GM18867 (cell line): ENCODE measurements around the gene HOXB5.

Experiments
- ATAC-seq: cut with Tn5 transposase; IDR thresholded peaks from one replicate; pipeline ENCODE4 v1.9.1; 2021; ENCODE audit warnings: mild to moderate bottlenecking, moderate library complexity; ENCODE audit not compliant: unreplicated experiment

HOXB5 gene

GRCh38 chr17:48563867-48564187 lies 29.8 kb downstream of the HOXB5 start:
- ATAC-seq = no peak

GRCh38 chr17:48563385-48563838 lies 30.2 kb downstream of the HOXB5 start:
- ATAC-seq = no peak

GRCh38 chr17:48562934-48563333 lies 30.6 kb downstream of the HOXB5 start:
- no peak for ATAC-seq

- no peak for ATAC-seq
These were observed 31.4 kb downstream of the HOXB5 start for GRCh38 chr17:48561884-48562810.

GRCh38 chr17:48559840-48560817 lies 33.5 kb downstream of the HOXB5 start:
- no peak for ATAC-seq

GRCh38 chr17:48559122-48559839 lies 34.3 kb downstream of the HOXB5 start:
- no peak for ATAC-seq

GRCh38 chr17:48558831-48559121 lies 34.8 kb downstream of the HOXB5 start:
- ATAC-seq = no peak

GRCh38 chr17:48558057-48558830 lies 35.3 kb downstream of the HOXB5 start:
- no peak for ATAC-seq

GRCh38 chr17:48556576-48557401 lies 36.8 kb downstream of the HOXB5 start:
- ATAC-seq = no peak

GRCh38 chr17:48556229-48556575 lies 37.4 kb downstream of the HOXB5 start:
- ATAC-seq = no peak

GRCh38 chr17:48555258-48556228 lies 38.0 kb downstream of the HOXB5 start:
- ATAC-seq = no peak

- ATAC-seq = no peak
These were observed 38.9 kb downstream of the HOXB5 start for GRCh38 chr17:48554412-48555257.

GRCh38 chr17:48553826-48554225 lies 39.8 kb downstream of the HOXB5 start:
- ATAC-seq = no peak

GRCh38 chr17:48553190-48553547 lies 40.4 kb downstream of the HOXB5 start:
- no peak for ATAC-seq

GRCh38 chr17:48552466-48553189 lies 41.0 kb downstream of the HOXB5 start:
- ATAC-seq = no peak

GRCh38 chr17:48551596-48552465 lies 41.7 kb downstream of the HOXB5 start:
- no peak for ATAC-seq
